Muscle of leg (tissue), 11 donors: ENCODE data around the gene BTBD9. TPM values are rescaled to one million over a fixed set of nuclear protein-coding genes. Genes with fewer than 3 reads are reported as not detected.

Experiments
- DNase-seq: peaks from one replicate; pipeline ENCODE4 v3.0.0; 2013
- H3K27ac ChIP-seq: one replicate; pipeline ENCODE4 v1.5.1; 2013; ENCODE audit warnings: mild to moderate bottlenecking, low read length, control low read depth
- H3K27me3 ChIP-seq: one replicate; pipeline ENCODE4 v1.6.1; 2013; ENCODE audit warnings: low read length; ENCODE audit not compliant: control insufficient read depth, insufficient read depth
- H3K36me3 ChIP-seq: one replicate; pipeline ENCODE4 v1.6.1; 2013; ENCODE audit warnings: low read length; ENCODE audit not compliant: control insufficient read depth, insufficient read depth
- H3K4me1 ChIP-seq: one replicate; pipeline ENCODE4 v1.6.1; 2013; ENCODE audit warnings: low read length; ENCODE audit not compliant: control insufficient read depth, insufficient read depth
- H3K4me3 ChIP-seq: one replicate; pipeline ENCODE4 v1.5.1; 2013; ENCODE audit warnings: low read length, control low read depth
- H3K9me3 ChIP-seq: replicated peaks from 2 replicates; pipeline ENCODE4 v1.6.1; 2013; ENCODE audit warnings: low read depth, low read length; ENCODE audit not compliant: control insufficient read depth
- WGBS: methylation state at CpG from one replicate; pipeline ENCODE4 v1.1.5; 2013; ENCODE audit warnings: missing lambda C conversion rate; ENCODE audit not compliant: insufficient coverage; 5-methylcytosine and 5-hydroxymethylcytosine counted together
- polyA plus RNA-seq, 8 donors: library from polyadenylated mRNA; unstranded; fragments of 120-200 nt; gene quantifications; one replicate each; pipeline versions ENCODE4 v1.2.1 to v1.2.3, GENCODE V29; 2013; ENCODE audit warnings: inconsistent platforms in 1 of 8, low replicate concordance in 1 of 8; ENCODE audit not compliant: insufficient read length in 8 of 8, insufficient read depth in 1 of 8
- total RNA-seq: library from RNA; stranded (reverse); fragments of 120-200 nt; gene quantifications from one replicate; pipeline ENCODE4 v1.2.4, GENCODE V29; 2013

BTBD9 gene
- total and polyA plus RNA-seq, 9 donors: 6.5 to 10.5 (median 8.2) TPM

DNA sequence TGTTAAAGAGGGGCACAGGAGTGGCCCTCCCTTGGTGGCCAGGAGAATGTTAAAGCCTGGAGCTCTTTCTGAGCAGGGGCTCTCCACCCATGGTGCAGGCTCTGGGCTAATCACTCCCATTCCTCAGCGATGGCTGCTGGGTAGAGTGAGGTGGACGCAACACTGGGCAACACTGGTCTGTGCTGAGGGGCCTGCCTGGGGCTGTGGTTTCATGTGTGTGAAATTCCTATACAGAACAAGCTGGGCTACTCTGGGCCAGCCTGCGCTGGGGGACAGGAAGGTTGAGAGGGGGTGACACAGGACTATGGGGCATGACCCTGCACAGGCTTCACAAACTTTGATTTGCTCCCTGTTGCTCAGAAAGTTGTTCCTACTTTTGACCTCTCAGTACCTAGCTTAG is 427.6 kb downstream of the BTBD9 start:
- 71% methylated on average over 1 of the region's 3 CpGs for WGBS
- Histone ChIP-seq H3K4me3 (no peak overlapping the region), H3K27me3 (no peaks in the 10 kb centered on the region), H3K4me1 (peaks cover 51% of the 10 kb centered on the region), H3K36me3 (no peaks in the 10 kb centered on the region), H3K27ac (no peak overlapping the region), H3K9me3 (no peaks in the 10 kb centered on the region)
- DNase-seq: no peak

DNA sequence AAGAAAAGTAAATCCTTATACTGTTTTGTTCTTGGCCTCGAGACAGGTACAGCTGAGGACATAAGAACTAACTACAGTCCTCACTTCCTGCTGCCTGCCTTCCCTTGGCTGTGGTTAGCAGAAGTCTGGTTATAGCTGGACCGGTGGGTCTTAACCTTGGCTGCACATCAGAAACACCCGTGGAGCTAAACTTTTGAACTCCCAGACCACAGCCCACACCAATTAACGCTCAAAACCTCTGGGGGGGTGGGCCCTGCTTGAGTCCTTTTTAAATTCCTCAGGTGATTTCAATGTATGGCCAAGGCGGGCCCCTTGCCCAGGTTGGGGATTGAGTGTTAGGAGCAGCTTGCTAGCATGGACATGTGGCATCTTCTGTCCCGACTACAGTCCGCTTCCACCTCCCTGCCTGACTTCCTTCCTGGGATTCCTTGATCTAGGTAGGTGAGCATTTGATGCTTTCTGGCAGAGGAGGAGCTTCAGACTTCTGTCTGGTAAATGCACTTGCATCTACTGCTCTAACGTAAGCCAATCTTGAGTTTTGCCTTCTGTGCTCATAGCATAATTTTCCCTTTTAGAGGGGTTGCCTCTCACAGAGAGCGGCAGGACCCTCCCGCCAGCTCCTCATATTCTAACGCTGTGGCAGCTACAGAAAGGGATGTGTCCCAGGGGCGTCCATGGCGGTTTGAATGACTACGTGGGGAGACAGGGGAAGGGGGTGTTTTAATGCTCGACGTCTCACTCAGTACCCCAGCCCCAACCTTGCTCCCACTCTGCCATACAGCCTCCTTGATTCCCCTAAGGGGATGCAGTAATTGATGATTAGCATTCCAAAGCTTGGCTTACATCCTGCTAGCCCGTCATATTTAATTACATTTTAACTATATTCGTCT is 430.1 kb downstream of the BTBD9 start:
- 55% methylated on average over 2 of the region's 18 CpGs for WGBS
- Histone ChIP-seq H3K27me3 (no peaks in the 10 kb centered on the region), H3K36me3 (no peaks in the 10 kb centered on the region), H3K4me3 (no peak overlapping the region), H3K9me3 (no peaks in the 10 kb centered on the region), H3K4me1 (peaks cover 40% of the 10 kb centered on the region), H3K27ac (peak overlapping the region; percentile 55)
- peak; percentile 88 for DNase-seq

DNA sequence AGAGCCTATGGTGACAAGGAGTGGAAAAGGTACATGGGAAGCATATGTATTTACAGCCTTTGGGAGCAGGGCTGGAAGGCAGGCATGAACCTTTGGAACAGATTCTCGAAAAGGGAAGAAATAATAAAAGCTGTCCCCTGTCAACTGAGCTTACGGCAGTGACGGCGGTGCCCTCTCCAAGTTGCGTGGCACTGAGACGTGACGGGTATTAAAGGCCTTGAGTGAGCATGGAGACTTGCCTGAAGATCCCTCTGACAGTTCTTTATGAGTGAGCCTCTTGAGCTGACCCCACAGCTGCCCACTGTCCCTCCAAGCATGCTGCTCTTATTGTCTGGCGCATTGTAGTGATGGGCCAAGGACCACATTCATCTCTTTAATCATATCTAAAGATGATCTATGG is 431.7 kb downstream of the BTBD9 start:
- Histone ChIP-seq H3K4me1 (peaks cover 30% of the 10 kb centered on the region), H3K27me3 (no peaks in the 10 kb centered on the region), H3K4me3 (no peak overlapping the region), H3K27ac (no peak overlapping the region), H3K9me3 (no peaks in the 10 kb centered on the region), H3K36me3 (no peaks in the 10 kb centered on the region)
- 94% methylated on average over 7 of the region's 8 CpGs for WGBS
- DNase-seq: no peak

DNA sequence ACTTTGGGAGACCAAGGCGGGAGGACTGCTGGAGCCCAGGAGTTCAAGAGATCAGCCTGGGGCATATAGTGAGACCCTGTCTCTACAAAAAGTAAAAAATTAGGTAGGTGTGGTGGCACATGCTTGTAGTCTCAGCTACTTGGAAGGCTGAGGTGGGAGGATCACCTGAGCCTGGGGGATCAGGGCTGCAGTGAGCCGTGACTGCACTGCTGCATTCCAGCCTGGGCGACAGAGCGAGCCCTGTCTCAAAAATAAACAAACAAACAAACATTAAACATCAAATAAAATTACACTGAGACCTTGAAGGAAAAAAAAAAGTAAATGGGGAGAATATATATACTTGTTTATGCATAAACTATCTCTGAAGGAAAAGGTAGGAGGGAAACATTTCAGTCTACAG is 432.4 kb downstream of the BTBD9 start:
- H3K9me3 ChIP-seq: no peaks in the 10 kb centered on the region
- no peak overlapping the region for H3K27ac ChIP-seq
- WGBS: 93% methylated on average over 1 of the region's 4 CpGs
- H3K4me3 ChIP-seq: no peak overlapping the region
- no peak for DNase-seq
- peaks cover 24% of the 10 kb centered on the region for H3K4me1 ChIP-seq
- H3K27me3 ChIP-seq: no peaks in the 10 kb centered on the region
- H3K36me3 ChIP-seq: no peaks in the 10 kb centered on the region

DNA sequence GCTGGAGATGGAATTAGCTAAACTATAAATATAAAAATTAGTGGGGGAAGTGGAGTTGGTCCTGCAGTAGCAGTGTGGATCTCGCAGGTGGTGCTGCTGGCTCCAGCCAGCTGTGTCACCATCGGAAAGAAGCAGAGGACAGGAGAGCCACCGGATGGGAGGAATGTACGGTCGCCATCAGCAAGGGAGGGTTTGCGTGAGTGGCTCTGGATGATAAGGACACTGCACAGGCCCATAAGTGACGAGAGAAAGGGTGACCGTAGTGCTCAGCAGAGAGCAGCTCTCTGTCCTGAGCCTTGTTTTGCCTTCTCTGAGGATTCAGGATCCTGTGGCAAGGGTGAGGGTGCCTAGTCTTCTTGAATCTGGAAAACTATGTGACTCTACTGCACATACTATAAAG is 441.5 kb downstream of the BTBD9 start:
- H3K36me3 ChIP-seq: no peaks in the 10 kb centered on the region
- H3K9me3 ChIP-seq: no peaks in the 10 kb centered on the region
- 77% methylated on average over 7 of the region's 8 CpGs for WGBS
- H3K27me3 ChIP-seq: no peaks in the 10 kb centered on the region
- no peak overlapping the region for H3K4me3 ChIP-seq
- peaks cover 7% of the 10 kb centered on the region for H3K4me1 ChIP-seq
- no peak overlapping the region for H3K27ac ChIP-seq
- DNase-seq: no peak

DNA sequence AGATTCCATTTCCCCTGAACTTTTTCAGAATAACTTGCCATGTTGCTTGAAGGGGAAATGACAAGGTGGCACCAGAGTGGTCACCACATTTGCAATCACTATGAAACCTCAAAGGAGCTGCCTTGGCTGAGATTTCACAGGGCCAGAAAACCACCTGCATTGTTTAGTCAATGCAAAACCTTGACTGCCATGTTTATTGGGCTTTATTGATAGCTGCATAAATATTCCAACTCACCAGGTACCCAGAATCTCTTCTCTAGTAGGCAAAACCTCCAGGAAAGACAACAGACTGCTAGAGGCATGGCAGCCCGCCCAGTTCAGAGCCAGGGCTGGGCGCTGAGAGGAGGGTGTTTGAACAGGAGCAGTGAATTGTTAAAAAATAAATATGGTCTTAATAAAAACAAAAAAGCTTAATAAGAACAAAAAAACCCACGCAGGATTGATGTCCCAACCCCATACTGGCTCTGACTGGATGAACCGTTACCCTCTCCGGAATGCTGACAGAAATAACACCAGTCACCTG is 444.6 kb downstream of the BTBD9 start:
- H3K36me3 ChIP-seq: no peaks in the 10 kb centered on the region
- no CpG with 5 or more reads among the region's 5 CpGs for WGBS
- no peaks in the 10 kb centered on the region for H3K9me3 ChIP-seq
- no peak overlapping the region for H3K4me3 ChIP-seq
- H3K27ac ChIP-seq: no peak overlapping the region
- no peaks in the 10 kb centered on the region for H3K27me3 ChIP-seq
- H3K4me1 ChIP-seq: peaks cover 7% of the 10 kb centered on the region
- DNase-seq: no peak

DNA sequence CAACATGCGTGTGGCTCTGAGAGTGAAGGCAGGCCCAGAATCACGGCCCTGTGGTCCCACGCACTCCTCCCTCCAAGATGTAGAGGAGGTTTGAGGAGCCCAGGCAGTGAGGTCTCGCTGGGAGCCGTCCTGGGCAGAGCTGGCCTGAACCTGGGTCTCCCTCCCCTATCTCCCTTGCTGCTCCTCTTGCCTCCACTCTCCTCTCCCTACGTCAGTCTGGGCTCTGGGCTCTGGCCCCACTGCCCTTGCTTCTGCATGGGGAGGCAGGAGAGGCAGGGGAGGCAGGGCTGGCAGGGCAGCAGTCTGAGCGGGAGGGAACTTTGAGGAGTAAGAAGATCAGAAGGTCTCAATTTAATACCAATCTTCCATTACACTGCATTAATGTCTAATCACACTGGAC is 445.1 kb downstream of the BTBD9 start:
- Histone ChIP-seq H3K36me3 (no peaks in the 10 kb centered on the region), H3K27ac (no peak overlapping the region), H3K9me3 (no peaks in the 10 kb centered on the region), H3K4me3 (no peak overlapping the region), H3K27me3 (no peaks in the 10 kb centered on the region), H3K4me1 (peaks cover 7% of the 10 kb centered on the region)
- 79% methylated on average over 3 of the region's 7 CpGs for WGBS
- DNase-seq: no peak

DNA sequence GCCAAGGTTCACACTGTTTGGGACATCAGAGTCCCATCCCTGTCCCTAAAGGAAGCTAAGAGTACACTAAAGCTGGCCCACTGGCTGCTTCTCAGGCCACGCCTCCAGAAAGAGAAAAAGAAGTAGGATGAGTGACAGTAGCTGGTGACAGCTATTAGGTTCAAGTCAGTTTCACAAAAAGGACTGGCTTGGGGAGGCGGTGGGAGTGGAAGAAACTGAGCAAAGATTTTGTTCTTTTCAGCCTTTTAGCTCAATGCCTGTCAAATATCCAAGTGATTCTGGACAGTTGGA is 445.5 kb downstream of the BTBD9 start:
- no peaks in the 10 kb centered on the region for H3K36me3 ChIP-seq
- no peaks in the 10 kb centered on the region for H3K9me3 ChIP-seq
- no peaks in the 10 kb centered on the region for H3K27me3 ChIP-seq
- 90% methylated on average over 2 of the region's 2 CpGs for WGBS
- no peak for DNase-seq
- H3K4me1 ChIP-seq: peaks cover 7% of the 10 kb centered on the region
- no peak overlapping the region for H3K27ac ChIP-seq
- H3K4me3 ChIP-seq: no peak overlapping the region

DNA sequence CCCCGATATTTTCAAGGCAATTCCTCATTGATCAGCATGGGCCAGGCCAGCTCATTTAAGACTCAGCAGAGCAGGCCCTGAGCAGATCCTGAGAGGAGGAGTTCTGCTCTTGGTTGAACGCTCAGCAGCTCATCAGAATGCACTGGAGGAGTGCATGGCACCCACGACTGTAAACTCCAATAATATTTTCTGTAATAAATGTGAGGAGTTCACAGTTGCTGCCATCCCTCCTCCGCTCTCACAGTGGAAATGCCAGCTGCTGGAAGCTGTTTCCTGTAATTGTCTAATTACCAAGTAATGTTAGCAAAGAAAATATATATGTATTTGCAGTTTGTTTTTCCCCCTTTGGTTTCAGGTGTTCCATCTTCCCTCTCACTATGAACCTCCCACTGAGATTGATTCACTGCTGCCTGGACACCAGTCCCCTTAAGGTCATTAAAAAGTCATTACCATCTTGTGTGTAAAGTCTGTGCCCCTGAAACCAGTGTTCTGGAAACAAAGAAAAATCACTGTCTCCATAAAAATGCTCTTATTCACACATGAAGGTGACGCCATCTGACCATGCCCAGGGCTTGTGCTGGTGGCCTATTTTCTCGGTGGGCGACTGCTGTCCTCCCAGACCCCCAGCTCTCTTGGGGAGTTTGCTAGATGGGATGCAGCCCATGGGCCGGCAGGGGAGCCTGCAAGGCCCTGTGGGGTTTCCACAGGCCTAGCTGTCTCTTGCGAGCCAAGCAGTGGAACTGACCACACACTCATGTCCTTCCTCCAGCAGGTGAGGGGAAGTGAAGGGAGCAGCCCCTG is 446.0 kb downstream of the BTBD9 start:
- no peaks in the 10 kb centered on the region for H3K9me3 ChIP-seq
- no peak overlapping the region for H3K27ac ChIP-seq
- peaks cover 7% of the 10 kb centered on the region for H3K4me1 ChIP-seq
- DNase-seq: no peak
- H3K4me3 ChIP-seq: no peak overlapping the region
- H3K36me3 ChIP-seq: no peaks in the 10 kb centered on the region
- H3K27me3 ChIP-seq: no peaks in the 10 kb centered on the region
- WGBS: 69% methylated on average over 2 of the region's 9 CpGs

DNA sequence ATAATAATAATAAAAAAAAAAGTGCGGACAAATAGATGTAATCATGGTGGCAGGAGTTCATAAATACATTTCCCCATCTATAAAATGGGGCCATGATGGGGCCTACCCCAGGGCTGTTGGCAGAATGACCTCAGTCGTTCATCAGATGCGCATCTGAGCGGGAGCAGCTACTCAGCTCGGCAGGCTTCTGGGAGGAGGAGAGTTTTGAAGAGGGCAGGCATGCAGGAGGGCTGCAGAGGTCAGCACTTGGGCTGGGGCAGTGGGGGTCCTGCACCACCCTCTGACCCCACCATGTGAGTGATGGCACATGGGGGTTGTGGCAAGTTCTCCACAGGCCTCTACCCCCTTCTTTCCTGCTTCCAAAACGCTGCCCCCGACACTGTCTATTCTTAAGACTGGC is 446.7 kb downstream of the BTBD9 start:
- 88% methylated on average over 5 of the region's 7 CpGs for WGBS
- H3K4me1 ChIP-seq: peaks cover 12% of the 10 kb centered on the region
- no peak overlapping the region for H3K4me3 ChIP-seq
- no peak for DNase-seq
- no peak overlapping the region for H3K27ac ChIP-seq
- H3K27me3 ChIP-seq: no peaks in the 10 kb centered on the region
- no peaks in the 10 kb centered on the region for H3K36me3 ChIP-seq
- no peaks in the 10 kb centered on the region for H3K9me3 ChIP-seq
